Stimulated activated CD8-positive, alpha-beta memory T cell treated with anti-CD3 and anti-CD28 coated beads, Interleukin-12 subunit alpha, Interleukin-12 subunit beta, amount 100 ng/mL, for 1 hour (primary cell): Measurements from ENCODE around the gene ITIH6.
"Not testable (repeated sequence)": the region's sequence is repeated elsewhere in the genome, so short reads cannot be mapped to it uniquely, and the experiment has no call there.

ENCODE experiments used
- DNase-seq: peaks from one replicate; pipeline ENCODE4 v3.0.0-alpha.2; 2020; ENCODE audit warnings: low read depth

The ITIH6 gene

DNA sequence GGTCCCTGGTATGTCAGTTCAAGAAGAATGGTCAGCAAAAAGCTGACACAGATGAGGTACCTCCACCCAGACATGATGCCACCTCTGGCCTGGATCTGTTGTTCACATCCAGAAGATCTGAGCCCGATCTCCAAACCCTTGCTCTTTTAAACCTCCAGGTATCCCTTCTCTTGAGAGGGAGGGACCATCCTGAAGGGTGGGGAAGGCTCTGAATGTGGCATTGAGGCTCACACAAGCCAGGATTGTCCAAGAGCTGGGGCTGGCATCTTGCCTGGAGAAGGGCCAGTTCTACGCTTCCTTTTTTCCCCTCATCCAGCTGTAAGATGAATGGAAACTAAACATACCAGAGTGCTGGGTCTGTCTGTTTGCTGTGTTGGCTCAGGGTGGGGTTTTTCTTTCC lies at the start of gene ITIH6:
TSS of gene ITIH6 (minus strand) at position 119 of the 400 bp plus-strand sequence. CDS start at position 74, 45 bp downstream.
- DNase-seq: no peak

DNA sequence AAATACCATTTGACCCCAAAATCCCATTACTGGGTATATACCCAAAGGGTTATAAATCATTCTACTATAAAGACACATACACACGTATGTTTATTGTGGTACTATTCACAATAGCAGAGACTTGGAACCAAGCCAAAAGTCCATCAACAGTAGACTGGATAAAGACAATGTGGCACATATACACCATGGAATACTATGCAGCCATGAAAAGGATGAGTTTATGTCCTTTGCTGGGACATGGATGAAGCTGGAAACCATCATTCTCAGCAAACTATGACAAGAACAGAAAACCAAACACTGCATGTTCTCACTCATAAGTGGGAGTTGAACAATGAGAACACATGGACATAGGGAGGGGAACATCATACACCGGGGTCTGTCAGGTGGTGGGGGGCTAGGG lies 49.6 kb upstream of the ITIH6 start:
- not testable (repeated sequence) for DNase-seq

- no peak for DNase-seq
Measured at GRCh38 chrX:54843050-54843449, 45.0 kb upstream of the ITIH6 start.

DNA sequence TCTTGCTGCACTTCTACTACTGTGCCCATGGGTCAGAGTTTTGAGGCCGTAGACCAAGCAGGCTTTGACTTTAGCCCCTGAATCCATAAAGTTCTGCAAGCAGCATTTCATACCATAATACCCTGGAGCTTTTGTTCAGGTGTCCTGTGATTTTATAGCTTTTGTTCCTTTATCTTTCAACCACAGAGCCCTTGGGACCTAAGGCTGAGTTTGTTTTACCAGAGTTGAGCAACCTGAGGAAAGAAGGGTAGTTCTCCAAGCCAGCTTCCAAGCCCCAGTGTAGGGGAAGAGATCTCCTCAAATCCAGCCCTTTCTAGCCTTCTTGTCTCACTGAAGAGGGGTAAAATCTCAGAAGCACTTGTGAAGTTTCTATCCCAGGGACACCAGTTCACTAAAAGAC lies 44.6 kb upstream of the ITIH6 start:
- no peak for DNase-seq

DNA sequence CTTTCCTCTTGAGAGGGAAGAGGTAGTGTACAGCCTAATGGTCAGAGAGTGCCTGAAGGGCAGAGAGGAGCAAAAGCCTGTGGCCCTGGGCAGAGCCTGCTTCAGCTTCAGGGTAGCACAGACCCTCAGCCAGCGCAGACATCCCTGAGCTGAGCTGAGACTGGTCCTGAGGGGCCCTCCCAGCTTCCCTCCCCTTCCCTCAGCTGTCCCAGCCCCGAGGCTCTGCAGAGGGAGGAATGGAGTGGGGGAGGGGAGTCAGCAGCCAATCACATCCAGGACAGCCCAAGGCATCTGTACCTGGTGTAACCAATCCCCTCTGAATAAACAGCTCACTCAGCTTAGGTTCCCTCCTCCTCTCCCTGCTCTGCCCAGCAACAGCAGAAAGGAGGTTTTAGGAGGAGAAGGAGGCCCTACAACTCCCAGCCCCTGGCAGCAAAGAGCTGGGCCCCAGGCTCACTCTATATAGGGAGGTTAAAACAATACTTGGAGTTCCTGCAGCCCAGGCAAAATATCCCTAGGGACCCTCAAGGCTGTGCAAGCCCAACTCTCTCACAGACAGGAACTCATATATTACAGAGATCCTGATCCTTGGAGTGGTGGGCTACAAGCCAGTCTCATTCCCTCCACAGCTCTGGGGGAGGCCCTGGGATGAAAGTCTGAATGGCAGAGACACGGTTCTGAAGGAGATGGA lies 43.3 kb upstream of the ITIH6 start:
- DNase-seq: not testable (repeated sequence)

- no peak for DNase-seq
Measured at GRCh38 chrX:54838583-54838982, 40.5 kb upstream of the ITIH6 start.

DNA sequence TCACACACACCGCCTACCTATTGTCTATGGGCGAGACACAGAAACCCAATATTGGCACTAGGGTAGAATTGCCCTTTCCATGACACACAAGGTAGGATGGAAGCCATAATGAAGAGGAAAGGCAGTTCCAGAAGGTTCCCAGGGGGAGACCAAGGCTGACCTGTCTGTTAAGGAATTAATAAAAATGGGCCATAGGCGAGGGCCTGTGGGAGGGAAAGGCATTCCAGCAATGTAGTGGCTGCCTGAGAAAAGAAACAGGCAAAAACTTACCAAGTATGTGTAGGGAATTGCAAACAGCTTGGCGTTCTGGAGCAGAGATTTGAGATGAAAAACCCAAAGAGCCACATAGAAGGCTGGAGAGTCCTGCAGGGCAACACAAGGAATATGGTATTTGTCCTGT lies 28.5 kb upstream of the ITIH6 start:
- no peak for DNase-seq

GRCh38 chrX:54825716-54826438 lies 27.8 kb upstream of the ITIH6 start:
- DNase-seq: no peak

- DNase-seq: no peak
Measured at GRCh38 chrX:54824722-54825121, 26.7 kb upstream of the ITIH6 start.

DNA sequence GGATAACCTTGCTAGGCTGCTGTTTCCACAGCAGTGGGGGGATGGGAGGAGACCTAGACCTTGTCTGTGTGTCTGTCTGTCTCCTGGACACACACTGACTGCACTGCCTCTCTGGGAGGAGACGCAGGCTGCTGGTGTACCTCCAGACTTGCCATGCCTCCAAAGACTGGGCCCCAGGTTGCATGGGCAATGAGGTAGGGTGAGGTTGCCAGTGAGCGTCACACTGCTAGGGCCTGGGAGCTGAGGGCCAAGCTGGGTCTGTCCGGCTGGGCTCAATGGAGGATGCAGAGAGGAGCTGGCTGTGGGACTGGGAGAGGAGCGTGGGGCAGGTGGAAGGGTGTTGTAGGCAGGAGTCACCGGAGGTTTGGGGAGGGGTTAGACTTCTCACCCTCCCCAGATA lies 26.1 kb upstream of the ITIH6 start:
- DNase-seq: no peak

- no peak for DNase-seq
Measured at GRCh38 chrX:54821310-54821709, 23.3 kb upstream of the ITIH6 start.

GRCh38 chrX:54820737-54821136 lies 22.7 kb upstream of the ITIH6 start:
- DNase-seq: no peak

- DNase-seq: no peak
Measured at GRCh38 chrX:54819201-54819600, 21.1 kb upstream of the ITIH6 start.

- no peak for DNase-seq
Measured at GRCh38 chrX:54818221-54818620, 20.2 kb upstream of the ITIH6 start.

DNA sequence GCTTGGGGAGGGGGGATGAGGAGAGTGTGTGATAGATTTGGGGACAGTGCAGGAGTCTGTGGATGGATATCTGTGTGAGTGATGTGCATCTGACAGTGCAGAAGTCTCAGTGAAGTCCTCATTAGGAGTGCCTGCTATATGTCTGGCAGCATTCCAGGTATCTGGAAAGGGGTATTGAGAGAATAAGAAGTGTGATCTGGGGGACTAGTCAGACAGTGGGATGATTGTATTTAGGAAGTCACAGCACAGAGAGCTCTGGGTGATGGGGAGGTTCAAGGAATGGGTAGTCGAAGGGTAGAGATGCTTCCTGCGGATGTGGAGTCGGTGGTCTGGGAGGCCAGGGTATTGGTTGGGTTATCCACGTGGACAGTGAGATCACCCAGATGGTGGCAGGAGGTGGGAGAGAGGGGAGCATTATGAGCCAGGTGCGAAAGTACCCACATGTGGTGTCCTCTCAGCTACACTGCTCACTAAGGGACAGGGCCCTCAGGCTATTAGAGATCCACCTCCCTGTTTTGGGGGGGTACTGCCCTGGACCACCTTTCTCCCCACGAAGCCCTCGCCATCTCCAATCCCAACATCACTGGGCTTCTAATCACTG lies 19.3 kb upstream of the ITIH6 start:
- no peak for DNase-seq

DNA sequence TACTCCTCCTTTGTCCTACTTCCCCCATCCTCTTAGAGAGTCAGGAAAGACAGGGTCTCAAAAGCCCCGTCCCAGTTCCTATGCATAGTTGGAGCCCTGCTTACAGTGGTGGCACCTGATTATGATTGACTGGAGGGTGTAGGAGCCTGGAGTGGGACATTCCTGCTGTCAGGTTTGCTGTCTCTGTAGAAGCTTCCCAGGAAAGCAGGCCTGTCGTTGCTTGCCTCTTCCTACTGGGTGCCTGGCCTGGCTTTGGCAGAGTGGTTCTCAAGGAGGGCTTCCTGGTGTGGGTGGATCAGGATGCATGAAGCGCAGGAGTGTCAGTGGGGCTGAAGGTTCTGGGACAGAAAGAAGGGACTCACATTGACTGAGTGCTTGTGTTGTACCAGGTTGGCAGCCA lies 14.3 kb upstream of the ITIH6 start:
- DNase-seq: no peak

GRCh38 chrX:54811301-54811885 lies 13.3 kb upstream of the ITIH6 start:
- no peak for DNase-seq

DNA sequence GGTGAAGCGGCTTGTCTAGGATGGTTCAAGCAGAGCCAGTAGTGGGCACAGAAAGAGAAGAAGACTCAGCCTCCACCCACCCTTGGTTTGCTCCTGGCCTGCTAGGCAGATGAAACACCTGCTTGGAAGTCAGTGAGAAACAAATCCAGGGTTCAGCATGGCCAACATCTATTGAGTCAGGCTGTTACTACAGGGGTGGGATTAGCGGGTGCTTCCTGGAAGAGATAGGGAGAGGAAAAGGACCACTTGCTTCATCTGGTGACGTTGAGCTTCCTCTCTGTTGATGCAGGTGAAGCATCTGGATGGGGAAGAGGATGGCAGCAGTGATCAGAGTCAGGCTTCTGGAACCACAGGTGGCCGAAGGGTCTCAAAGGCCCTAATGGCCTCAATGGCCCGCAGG lies 12.5 kb upstream of the ITIH6 start:
- DNase-seq: no peak

- DNase-seq: peak; percentile 77
Measured at GRCh38 chrX:54808605-54809483, 10.8 kb upstream of the ITIH6 start.

- DNase-seq: peak; percentile 22
Measured at GRCh38 chrX:54808109-54808604, 10.1 kb upstream of the ITIH6 start.

GRCh38 chrX:54807524-54808108 lies 9.6 kb upstream of the ITIH6 start, which contains the start of gene MAGED2:
Gene MAGED2, plus strand, starts transcription at chrX:54807745. Its CDS starts 1,587 bp downstream, at chrX:54809332.
- peak; percentile 24 for DNase-seq
